Measurements from ENCODE around the gene CNGB1.
A peak's percentile ranks its signal among the peaks of the same experiment; 100 is the strongest.
"Not testable (repeated sequence)": the region's sequence is repeated elsewhere in the genome, so short reads cannot be mapped to it uniquely, and the experiment has no call there.

The CNGB1 gene

DNA sequence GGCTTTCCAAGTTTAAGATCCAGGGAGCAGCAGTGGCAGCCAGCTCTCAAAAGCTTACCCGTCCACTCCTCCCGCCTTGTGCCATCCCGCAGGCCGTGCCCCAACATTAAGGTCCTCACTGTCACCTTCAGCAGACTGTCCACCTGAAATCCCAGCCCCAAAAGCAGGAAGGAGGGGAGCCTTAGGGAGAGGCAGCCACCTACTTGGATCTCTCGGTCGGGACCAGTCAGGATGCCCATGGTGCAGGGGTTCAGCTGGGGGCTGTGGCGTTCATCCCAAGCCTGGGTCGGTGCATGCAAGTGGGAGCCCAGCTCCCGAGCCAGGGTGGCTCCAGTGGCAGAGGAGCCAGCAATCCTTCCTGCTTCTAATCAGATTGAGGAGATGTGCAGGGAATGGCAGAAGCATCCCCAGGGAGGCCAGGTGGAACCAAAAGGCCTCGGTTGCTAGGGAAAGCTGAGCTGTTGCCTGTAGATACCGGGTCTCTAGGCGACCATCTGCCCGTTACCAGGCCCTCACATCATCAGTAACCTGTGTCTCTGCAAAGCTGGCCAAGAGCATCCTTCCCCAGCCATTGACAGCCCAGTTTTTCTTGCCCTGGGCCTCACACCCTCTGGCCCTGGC lies 24.6 kb downstream of the CNGB1 start:
- no peaks in the 10 kb centered on the region for H3K79me2 ChIP-seq (ENCODE audit: control insufficient read depth, insufficient read depth, low read length, poor library complexity)
- no peak overlapping the region for H4K12ac ChIP-seq (ENCODE audit: low read depth, low read length)
- no peaks in the 10 kb centered on the region for H3K79me1 ChIP-seq (ENCODE audit: low read length)
- no peak overlapping the region for H4K8ac ChIP-seq (ENCODE audit: low read depth, low read length)
- no peak overlapping the region for H2BK5ac ChIP-seq (ENCODE audit: low read depth, low read length, poor library complexity)
- no peaks in the 10 kb centered on the region for H3K27me3 ChIP-seq (ENCODE audit: insufficient read depth, low read length)
- H3K9me3 ChIP-seq (ENCODE audit: insufficient read depth, low read depth, low read length), result no peaks in the 10 kb centered on the region
- H3K14ac ChIP-seq (ENCODE audit: low read length), result no peak overlapping the region
- DNase-seq, result peak in 1 of 2 donors; percentile 55
- no peak overlapping the region for H3K4ac ChIP-seq (ENCODE audit: low read depth, low read length)
- no peaks in the 10 kb centered on the region for H3K4me1 ChIP-seq (ENCODE audit: control insufficient read depth in 1 of 2, insufficient read depth in 2 of 2, low read length in 2 of 2)
- H3K4me3 ChIP-seq (ENCODE audit: low read depth, low read length), result no peak overlapping the region
- H3K4me2 ChIP-seq (ENCODE audit: low read length), result no peak overlapping the region
- H4K91ac ChIP-seq (ENCODE audit: low read depth, low read length), result no peak overlapping the region
- no peak overlapping the region for H2BK12ac ChIP-seq (ENCODE audit: low read length)
- no peaks in the 10 kb centered on the region for H3K36me3 ChIP-seq (ENCODE audit: control insufficient read depth in 1 of 2, insufficient read depth in 2 of 2, low read length in 2 of 2)
- no peak overlapping the region for H3K27ac ChIP-seq (ENCODE audit: low read depth, low read length)
- no peak overlapping the region for H3K18ac ChIP-seq (ENCODE audit: low read length)
- WGBS (ENCODE audit: extremely low coverage, insufficient coverage, insufficient read length), result no CpG with 5 or more reads among the region's 13 CpGs
- no peak overlapping the region for H2BK120ac ChIP-seq (ENCODE audit: insufficient read depth, low read length, poor library complexity)
- no peak overlapping the region for H2AFZ ChIP-seq (ENCODE audit: insufficient read depth, low read length, poor library complexity)
- H3K23ac ChIP-seq (ENCODE audit: low read length), result no peak overlapping the region
- H3K9ac ChIP-seq (ENCODE audit: low read length), result no peak overlapping the region
- H2AK5ac ChIP-seq (ENCODE audit: low read length), result no peak overlapping the region

- Histone ChIP-seq H2BK120ac (ENCODE audit: insufficient read depth, low read length, poor library complexity) (no peak overlapping the region), H3K23ac (ENCODE audit: low read length) (no peak overlapping the region), H3K4me3 (ENCODE audit: low read depth, low read length) (no peak overlapping the region), H3K18ac (ENCODE audit: low read length) (no peak overlapping the region), H3K79me1 (ENCODE audit: low read length) (no peaks in the 10 kb centered on the region), H3K36me3 (ENCODE audit: control insufficient read depth in 1 of 2, insufficient read depth in 2 of 2, low read length in 2 of 2) (no peaks in the 10 kb centered on the region), H4K12ac (ENCODE audit: low read depth, low read length) (no peak overlapping the region), H3K79me2 (ENCODE audit: control insufficient read depth, insufficient read depth, low read length, poor library complexity) (no peaks in the 10 kb centered on the region), H3K4me1 (ENCODE audit: control insufficient read depth in 1 of 2, insufficient read depth in 2 of 2, low read length in 2 of 2) (no peaks in the 10 kb centered on the region), H2AK5ac (ENCODE audit: low read length) (no peak overlapping the region), H2AFZ (ENCODE audit: insufficient read depth, low read length, poor library complexity) (no peak overlapping the region), H3K27ac (ENCODE audit: low read depth, low read length) (no peak overlapping the region), H2BK12ac (ENCODE audit: low read length) (no peak overlapping the region), H4K91ac (ENCODE audit: low read depth, low read length) (no peak overlapping the region), H3K9ac (ENCODE audit: low read length) (no peak overlapping the region), H3K4ac (ENCODE audit: low read depth, low read length) (no peak overlapping the region), H3K9me3 (ENCODE audit: insufficient read depth, low read depth, low read length) (no peaks in the 10 kb centered on the region), H4K8ac (ENCODE audit: low read depth, low read length) (no peak overlapping the region), H3K4me2 (ENCODE audit: low read length) (no peak overlapping the region), H3K27me3 (ENCODE audit: insufficient read depth, low read length) (no peaks in the 10 kb centered on the region), H2BK5ac (ENCODE audit: low read depth, low read length, poor library complexity) (no peak overlapping the region), H3K14ac (ENCODE audit: low read length) (no peak overlapping the region)
- WGBS (ENCODE audit: extremely low coverage, insufficient coverage, insufficient read length), result no CpG with 5 or more reads among the region's 7 CpGs
- no peak for DNase-seq
Observed at GRCh38 chr16:57945740-57946138, 25.2 kb downstream of the CNGB1 start.

DNA sequence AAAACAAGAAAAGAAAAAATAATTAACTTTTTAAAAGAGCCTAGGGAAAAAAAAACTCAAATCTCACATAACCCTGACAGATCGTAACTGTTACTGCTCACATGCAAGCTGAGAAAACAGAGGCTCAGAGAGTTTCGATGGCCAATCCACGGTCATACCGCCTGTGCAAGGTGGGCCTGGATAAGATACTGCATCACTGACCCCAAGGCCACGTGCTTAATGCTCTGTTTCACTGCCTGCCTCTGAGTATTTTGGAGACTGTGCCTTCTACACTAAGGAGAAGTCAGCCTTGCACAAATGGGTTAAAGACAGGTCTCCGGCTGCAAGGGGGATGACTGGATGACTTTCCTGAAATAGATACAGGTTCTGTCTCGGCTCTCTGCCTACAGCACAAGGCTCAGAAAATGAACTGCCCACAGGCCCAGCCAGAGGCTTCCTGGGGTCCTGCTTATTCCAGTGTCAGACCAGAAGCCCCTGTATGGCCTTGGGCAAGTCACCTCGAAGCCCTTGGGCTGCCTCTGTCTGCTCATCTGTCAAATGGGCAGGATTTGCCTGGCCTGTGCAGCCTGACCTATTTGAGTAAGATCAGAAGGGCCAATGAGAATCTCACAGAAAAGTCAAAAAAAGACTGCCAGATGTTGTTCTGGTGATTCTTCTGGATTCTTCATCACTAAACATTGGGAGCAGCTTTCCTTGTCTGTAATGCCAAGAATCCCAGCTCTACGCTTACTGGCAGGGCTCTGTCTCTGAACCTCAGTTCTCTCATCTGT lies 25.8 kb downstream of the CNGB1 start:
- H3K18ac ChIP-seq (ENCODE audit: low read length), result no peak overlapping the region
- H4K12ac ChIP-seq (ENCODE audit: low read depth, low read length), result no peak overlapping the region
- no peak overlapping the region for H2AFZ ChIP-seq (ENCODE audit: insufficient read depth, low read length, poor library complexity)
- no peak overlapping the region for H2BK120ac ChIP-seq (ENCODE audit: insufficient read depth, low read length, poor library complexity)
- no peak overlapping the region for H4K8ac ChIP-seq (ENCODE audit: low read depth, low read length)
- H3K79me1 ChIP-seq (ENCODE audit: low read length), result no peaks in the 10 kb centered on the region
- H3K27me3 ChIP-seq (ENCODE audit: insufficient read depth, low read length), result no peaks in the 10 kb centered on the region
- no peak overlapping the region for H2BK5ac ChIP-seq (ENCODE audit: low read depth, low read length, poor library complexity)
- H3K36me3 ChIP-seq (ENCODE audit: control insufficient read depth in 1 of 2, insufficient read depth in 2 of 2, low read length in 2 of 2), result no peaks in the 10 kb centered on the region
- WGBS (ENCODE audit: extremely low coverage, insufficient coverage, insufficient read length), result no CpG with 5 or more reads among the region's 9 CpGs
- H3K27ac ChIP-seq (ENCODE audit: low read depth, low read length), result no peak overlapping the region
- no peak overlapping the region for H3K14ac ChIP-seq (ENCODE audit: low read length)
- no peaks in the 10 kb centered on the region for H3K9me3 ChIP-seq (ENCODE audit: insufficient read depth, low read depth, low read length)
- H3K4ac ChIP-seq (ENCODE audit: low read depth, low read length), result no peak overlapping the region
- no peak overlapping the region for H2BK12ac ChIP-seq (ENCODE audit: low read length)
- H4K91ac ChIP-seq (ENCODE audit: low read depth, low read length), result no peak overlapping the region
- no peak overlapping the region for H2AK5ac ChIP-seq (ENCODE audit: low read length)
- no peak overlapping the region for H3K4me3 ChIP-seq (ENCODE audit: low read depth, low read length)
- H3K4me2 ChIP-seq (ENCODE audit: low read length), result no peak overlapping the region
- no peaks in the 10 kb centered on the region for H3K4me1 ChIP-seq (ENCODE audit: control insufficient read depth in 1 of 2, insufficient read depth in 2 of 2, low read length in 2 of 2)
- no peak overlapping the region for H3K23ac ChIP-seq (ENCODE audit: low read length)
- no peak overlapping the region for H3K9ac ChIP-seq (ENCODE audit: low read length)
- no peaks in the 10 kb centered on the region for H3K79me2 ChIP-seq (ENCODE audit: control insufficient read depth, insufficient read depth, low read length, poor library complexity)
- no peak for DNase-seq

- not testable (repeated sequence) for H3K23ac ChIP-seq (ENCODE audit: low read length); H3K79me2 ChIP-seq (ENCODE audit: control insufficient read depth, insufficient read depth, low read length, poor library complexity); H3K4me1 ChIP-seq (ENCODE audit: control insufficient read depth in 1 of 2, insufficient read depth in 2 of 2, low read length in 2 of 2); H3K4ac ChIP-seq (ENCODE audit: low read depth, low read length); H2BK120ac ChIP-seq (ENCODE audit: insufficient read depth, low read length, poor library complexity); H4K8ac ChIP-seq (ENCODE audit: low read depth, low read length); H3K4me3 ChIP-seq (ENCODE audit: low read depth, low read length); H3K36me3 ChIP-seq (ENCODE audit: control insufficient read depth in 1 of 2, insufficient read depth in 2 of 2, low read length in 2 of 2); H3K27me3 ChIP-seq (ENCODE audit: insufficient read depth, low read length); H2AFZ ChIP-seq (ENCODE audit: insufficient read depth, low read length, poor library complexity); DNase-seq; H2BK12ac ChIP-seq (ENCODE audit: low read length); H3K27ac ChIP-seq (ENCODE audit: low read depth, low read length); H3K9ac ChIP-seq (ENCODE audit: low read length); H2AK5ac ChIP-seq (ENCODE audit: low read length); H3K9me3 ChIP-seq (ENCODE audit: insufficient read depth, low read depth, low read length); H3K14ac ChIP-seq (ENCODE audit: low read length); H3K18ac ChIP-seq (ENCODE audit: low read length); H2BK5ac ChIP-seq (ENCODE audit: low read depth, low read length, poor library complexity); H4K12ac ChIP-seq (ENCODE audit: low read depth, low read length); H4K91ac ChIP-seq (ENCODE audit: low read depth, low read length); H3K79me1 ChIP-seq (ENCODE audit: low read length); H3K4me2 ChIP-seq (ENCODE audit: low read length)
- no CpG with 5 or more reads among the region's 8 CpGs for WGBS (ENCODE audit: extremely low coverage, insufficient coverage, insufficient read length)
Observed at GRCh38 chr16:57943381-57943780, 27.5 kb downstream of the CNGB1 start.

Data from trophoblast cell (in vitro differentiated cells and primary cell).